Ishikawa (cell line): ENCODE results near the gene BRD3.

Experiments used
- CEBPB ChIP-seq: IDR thresholded peaks from 2 replicates; pipeline ENCODE4 v1.6.1; 2012
- EGR1 ChIP-seq: IDR thresholded peaks from 2 replicates; pipeline ENCODE4 v1.6.1; 2012
- MAX ChIP-seq: IDR thresholded peaks from 2 replicates; pipeline ENCODE4 v1.6.1; 2012
- RAD21 ChIP-seq: IDR thresholded peaks from 2 replicates; pipeline ENCODE4 v1.6.1; 2012; ENCODE audit warnings: low read depth
- REST ChIP-seq: IDR thresholded peaks from 2 replicates; pipeline ENCODE4 v1.6.1; 2012; ENCODE audit warnings: low read depth, mild to moderate bottlenecking
- TAF1 ChIP-seq: IDR thresholded peaks from 2 replicates; pipeline ENCODE4 v1.6.1; 2012; ENCODE audit warnings: low read depth, mild to moderate bottlenecking
- TCF12 ChIP-seq: IDR thresholded peaks from 2 replicates; pipeline ENCODE4 v1.6.1; 2012; ENCODE audit warnings: low read depth
- TEAD4 ChIP-seq: IDR thresholded peaks from 2 replicates; pipeline ENCODE4 v1.6.1; 2012
- USF1 ChIP-seq: IDR thresholded peaks from 2 replicates; pipeline ENCODE4 v1.6.1; 2012
- YY1 ChIP-seq: IDR thresholded peaks from 2 replicates; pipeline ENCODE4 v1.6.1; 2012; ENCODE audit warnings: low read depth

GRCh38 chr9:134043531-134043988 lies 24.3 kb downstream of the BRD3 start:
- TF ChIP-seq TEAD4 (no peak), MAX (no peak), TAF1 (no peak), YY1 (no peak), REST (no peak), USF1 (no peak), EGR1 (no peak), CEBPB (no peak), RAD21 (no peak), TCF12 (no peak)
